CD14-positive monocyte (primary cell): ENCODE data around the gene FHIT. TPM values are rescaled to one million over a fixed set of nuclear protein-coding genes. Genes with fewer than 3 reads are reported as not detected.

ENCODE experiments used
- DNase-seq, 3 donors: peaks; one replicate each; pipeline ENCODE4 v3.0.0-alpha.2; 2011 to 2022
- H2AFZ ChIP-seq: 2 replicates; pipeline ENCODE4 v1.6.0; 2012; ENCODE audit warnings: mild to moderate bottlenecking, low read depth, low read length, inconsistent platforms; ENCODE audit not compliant: insufficient read depth, poor library complexity, severe bottlenecking
- H3K27ac ChIP-seq, 2 donors: 1 replicate in 1 of 2; 2 replicates in 1 of 2; pipeline ENCODE4 v1.5.1; 2012 to 2013; ENCODE audit warnings: low read length in 2 of 2, control low read depth in 1 of 2, inconsistent platforms in 1 of 2, low read depth in 1 of 2, mild to moderate bottlenecking in 1 of 2
- H3K27me3 ChIP-seq, 2 donors: one replicate each; pipeline versions ENCODE4 v1.6.0 to v1.6.1; 2011 to 2013; ENCODE audit warnings: low read length in 2 of 2; ENCODE audit not compliant: control insufficient read depth in 2 of 2, insufficient read depth in 2 of 2
- H3K36me3 ChIP-seq, 2 donors: replicated peaks in 1 of 2; 1 replicate in 1 of 2; 2 replicates in 1 of 2; pipeline versions ENCODE4 v1.5.1 to v1.6.1; 2012 to 2013; ENCODE audit warnings: low read length in 2 of 2, control low read depth in 1 of 2, inconsistent platforms in 1 of 2, mild to moderate bottlenecking in 1 of 2; ENCODE audit not compliant: insufficient read depth in 2 of 2, control insufficient read depth in 1 of 2
- H3K4me1 ChIP-seq, 2 donors: 1 replicate in 1 of 2; 2 replicates in 1 of 2; pipeline versions ENCODE4 v1.5.1 to v1.6.1; 2012 to 2013; ENCODE audit warnings: low read length in 2 of 2, control low read depth in 1 of 2, inconsistent platforms in 1 of 2, mild to moderate bottlenecking in 1 of 2, moderate library complexity in 1 of 2; ENCODE audit not compliant: insufficient read depth in 2 of 2, control insufficient read depth in 1 of 2
- H3K4me2 ChIP-seq: replicated peaks from 2 replicates; pipeline ENCODE3; 2012; ENCODE audit warnings: low read length, moderate library complexity, mild to moderate bottlenecking; ENCODE audit not compliant: poor library complexity, severe bottlenecking; ENCODE audit errors: extremely low read depth
- H3K4me3 ChIP-seq, 3 experiments: fragments of 200-600 bp in 1 of 3; sonication (generic) in 1 of 3; replicated peaks in 1 of 3; 1 replicate in 2 of 3; 2 replicates in 1 of 3; pipeline ENCODE4 v1.5.1; 2011 to 2013; ENCODE audit warnings: low read length in 3 of 3, mild to moderate bottlenecking in 3 of 3, control low read depth in 2 of 3, low read depth in 2 of 3, inconsistent platforms in 1 of 3, moderate library complexity in 1 of 3
- H3K79me2 ChIP-seq: 2 replicates; pipeline ENCODE4 v1.6.0; 2012; ENCODE audit warnings: mild to moderate bottlenecking, control low read depth, inconsistent platforms, low read length, moderate library complexity; ENCODE audit not compliant: insufficient read depth
- H3K9ac ChIP-seq: 2 replicates; pipeline ENCODE4 v1.6.0; 2017; ENCODE audit warnings: low read length, mild to moderate bottlenecking; ENCODE audit not compliant: insufficient read depth, poor library complexity, severe bottlenecking
- H3K9me3 ChIP-seq, 2 donors: replicated peaks in 1 of 2; 1 replicate in 1 of 2; 2 replicates in 1 of 2; pipeline versions ENCODE4 v1.5.1 to v1.6.1; 2012 to 2013; ENCODE audit warnings: low read length in 2 of 2, control low read depth in 1 of 2; ENCODE audit not compliant: control insufficient read depth in 1 of 2, insufficient read depth in 1 of 2
- H4K20me1 ChIP-seq: 2 replicates; pipeline ENCODE4 v1.6.0; 2012; ENCODE audit warnings: mild to moderate bottlenecking, low read length, control low read depth, moderate library complexity; ENCODE audit not compliant: insufficient read depth
- H3K27ac Mint-ChIP-seq, 7 donors: one replicate each; pipeline ENCODE4 v1.8.0; 2020; ENCODE audit warnings: mild to moderate bottlenecking in 7 of 7, mixed read lengths in 7 of 7, moderate library complexity in 6 of 7, inconsistent platforms in 2 of 7
- H3K27me3 Mint-ChIP-seq, 3 donors: one replicate each; pipeline ENCODE4 v1.8.0; 2021 to 2022; ENCODE audit warnings: low read depth in 3 of 3, mild to moderate bottlenecking in 3 of 3, mixed read lengths in 3 of 3, moderate library complexity in 3 of 3, inconsistent platforms in 1 of 3
- H3K36me3 Mint-ChIP-seq, 2 donors: one replicate each; pipeline ENCODE4 v1.8.0; 2020; ENCODE audit warnings: mixed read lengths in 2 of 2, inconsistent platforms in 1 of 2, mild to moderate bottlenecking in 1 of 2
- H3K4me1 Mint-ChIP-seq: one replicate; pipeline ENCODE4 v1.8.0; 2020; ENCODE audit warnings: mild to moderate bottlenecking, mixed read lengths
- H3K4me3 Mint-ChIP-seq, 2 donors: one replicate each; pipeline ENCODE4 v1.8.0; 2020; ENCODE audit warnings: mild to moderate bottlenecking in 2 of 2, mixed read lengths in 2 of 2, moderate library complexity in 1 of 2
- H3K9me3 Mint-ChIP-seq, 7 donors: one replicate each; pipeline ENCODE4 v1.8.0; 2020 to 2022; ENCODE audit warnings: mixed read lengths in 7 of 7, mild to moderate bottlenecking in 6 of 7, moderate library complexity in 6 of 7, inconsistent platforms in 2 of 7
- WGBS: methylation state at CpG from one replicate; pipeline ENCODE4 v1.1.5; 2013; ENCODE audit warnings: missing lambda C conversion rate; ENCODE audit not compliant: insufficient coverage; 5-methylcytosine and 5-hydroxymethylcytosine counted together
- intact Hi-C, 2 donors: fragments of 100-400 bp; cut with micrococcal nuclease; formaldehyde crosslinking; loops; one replicate each; pipeline versions ENCODE4 v1.15.0 to v1.15.1; 2023
- polyA plus RNA-seq, 3 donors: library from polyadenylated mRNA; depleted of rRNA in 1 of 3; unstranded in 2 of 3; stranded (reverse) in 1 of 3; fragments of 300-500 nt in 2 of 3; fragments of >200 nt in 1 of 3; fragmentation: Illumina TruSeq in 2 of 3; gene quantifications; 1 replicate in 2 of 3; 2 replicates in 1 of 3; pipeline ENCODE4 v1.2.3, GENCODE V29; 2012 to 2021
- TF ChIP-seq, protein P1 (sequence below): fragments of 200-600 bp; IDR thresholded peaks from one replicate; pipeline ENCODE4 v1.8.0; 2022; ENCODE audit warnings: antibody characterized with exemption, mild to moderate bottlenecking

The FHIT gene
- polyA plus RNA-seq, 3 donors = 1.7 to 3.4 (median 3.2) TPM

- TF ChIP-seq, protein P1, sequence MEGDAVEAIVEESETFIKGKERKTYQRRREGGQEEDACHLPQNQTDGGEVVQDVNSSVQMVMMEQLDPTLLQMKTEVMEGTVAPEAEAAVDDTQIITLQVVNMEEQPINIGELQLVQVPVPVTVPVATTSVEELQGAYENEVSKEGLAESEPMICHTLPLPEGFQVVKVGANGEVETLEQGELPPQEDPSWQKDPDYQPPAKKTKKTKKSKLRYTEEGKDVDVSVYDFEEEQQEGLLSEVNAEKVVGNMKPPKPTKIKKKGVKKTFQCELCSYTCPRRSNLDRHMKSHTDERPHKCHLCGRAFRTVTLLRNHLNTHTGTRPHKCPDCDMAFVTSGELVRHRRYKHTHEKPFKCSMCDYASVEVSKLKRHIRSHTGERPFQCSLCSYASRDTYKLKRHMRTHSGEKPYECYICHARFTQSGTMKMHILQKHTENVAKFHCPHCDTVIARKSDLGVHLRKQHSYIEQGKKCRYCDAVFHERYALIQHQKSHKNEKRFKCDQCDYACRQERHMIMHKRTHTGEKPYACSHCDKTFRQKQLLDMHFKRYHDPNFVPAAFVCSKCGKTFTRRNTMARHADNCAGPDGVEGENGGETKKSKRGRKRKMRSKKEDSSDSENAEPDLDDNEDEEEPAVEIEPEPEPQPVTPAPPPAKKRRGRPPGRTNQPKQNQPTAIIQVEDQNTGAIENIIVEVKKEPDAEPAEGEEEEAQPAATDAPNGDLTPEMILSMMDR = no peak
- intact Hi-C loops = no loop called here
- Mint-ChIP-seq H3K27me3 (no peaks in the 10 kb centered on the region), H3K36me3 (no peaks in the 10 kb centered on the region), H3K9me3 (peaks cover 0 to 3% (median 0%) of the 10 kb centered on the region in 7 donors), H3K4me1 (no peaks in the 10 kb centered on the region), H3K4me3 (no peak overlapping the region), H3K27ac (no peak overlapping the region)
- Histone ChIP-seq H3K4me2 (no peak overlapping the region), H3K4me1 (no peaks in the 10 kb centered on the region), H2AFZ (no peak overlapping the region), H3K27ac (no peak overlapping the region), H3K9ac (no peak overlapping the region), H3K36me3 (no peaks in the 10 kb centered on the region), H3K4me3 (no peak overlapping the region), H3K79me2 (no peaks in the 10 kb centered on the region), H3K9me3 (no peaks in the 10 kb centered on the region), H3K27me3 (no peaks in the 10 kb centered on the region), H4K20me1 (no peaks in the 10 kb centered on the region)
- no CpG with 5 or more reads among the region's 2 CpGs for WGBS
- DNase-seq = no peak
Measured at GRCh38 chr3:60424942-60425341, 826.3 kb downstream of the FHIT start.

DNA sequence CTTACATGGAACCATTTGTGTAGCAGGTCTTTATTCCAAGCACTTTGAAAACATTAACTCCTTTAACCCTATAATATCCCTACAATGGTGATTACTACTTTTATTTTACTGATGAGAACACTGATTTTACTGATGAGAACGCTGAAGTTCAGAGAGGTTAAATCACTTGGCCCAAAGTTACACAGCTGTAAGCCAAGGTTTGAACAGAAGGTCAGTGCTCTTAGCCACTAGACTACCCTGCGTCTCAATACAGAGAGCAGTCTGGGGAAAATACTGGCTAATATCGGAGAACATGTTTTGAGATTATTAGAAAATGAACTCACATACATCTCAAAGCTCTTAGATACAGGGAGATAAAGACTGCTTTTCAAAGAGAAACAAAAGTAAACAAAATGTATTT, 827.2 kb downstream of the FHIT start:
- intact Hi-C loops = no loop called here
- Mint-ChIP-seq H3K27me3 (peaks cover 0 to 2% (median 0%) of the 10 kb centered on the region in 3 donors), H3K4me1 (no peaks in the 10 kb centered on the region), H3K4me3 (no peak overlapping the region), H3K9me3 (peaks cover 0 to 3% (median 0%) of the 10 kb centered on the region in 7 donors), H3K36me3 (no peaks in the 10 kb centered on the region), H3K27ac (no peak overlapping the region)
- no peaks in the 10 kb centered on the region for H3K79me2 ChIP-seq
- no peak overlapping the region for H3K27ac ChIP-seq
- DNase-seq = no peak
- H3K36me3 ChIP-seq = no peaks in the 10 kb centered on the region
- no peaks in the 10 kb centered on the region for H3K27me3 ChIP-seq
- TF ChIP-seq, protein P1 = no peak
- H3K4me3 ChIP-seq = no peak overlapping the region
- H4K20me1 ChIP-seq = no peaks in the 10 kb centered on the region
- no peaks in the 10 kb centered on the region for H3K9me3 ChIP-seq
- H2AFZ ChIP-seq = no peak overlapping the region
- no peak overlapping the region for H3K4me2 ChIP-seq
- WGBS = no CpG with 5 or more reads among the region's 3 CpGs
- no peak overlapping the region for H3K9ac ChIP-seq
- no peaks in the 10 kb centered on the region for H3K4me1 ChIP-seq
